Progenitor cell of endocrine pancreas (in vitro differentiated cells): ENCODE results near the gene ADARB1. TPM values are rescaled to one million over a fixed set of nuclear protein-coding genes. Genes with fewer than 3 reads are reported as not detected.
A peak's percentile ranks its signal among the peaks of the same experiment; 100 is the strongest.

Source experiments
- DNase-seq: peaks from one replicate; pipeline ENCODE4 v3.0.0; 2021; ENCODE audit warnings: low spot score; ENCODE audit not compliant: unreplicated experiment
- H3K27ac Mint-ChIP-seq: 2 replicates; pipeline ENCODE4 v1.8.0; 2021; ENCODE audit warnings: mild to moderate bottlenecking, moderate library complexity, mixed read lengths
- H3K27me3 Mint-ChIP-seq: 2 replicates; pipeline ENCODE4 v1.8.0; 2021; ENCODE audit warnings: mixed read lengths
- H3K36me3 Mint-ChIP-seq: 2 replicates; pipeline ENCODE4 v1.8.0; 2022; ENCODE audit warnings: mixed read lengths; ENCODE audit not compliant: insufficient read depth
- H3K4me1 Mint-ChIP-seq: 2 replicates; pipeline ENCODE4 v1.8.0; 2021; ENCODE audit warnings: low read depth, mixed read lengths
- H3K4me3 Mint-ChIP-seq: 2 replicates; pipeline ENCODE4 v1.8.0; 2021; ENCODE audit warnings: low read depth, mild to moderate bottlenecking, moderate library complexity, mixed read lengths
- H3K9me3 Mint-ChIP-seq: 2 replicates; pipeline ENCODE4 v1.8.0; 2021; ENCODE audit warnings: low read depth, mixed read lengths
- CTCF ChIP-seq: fragments of 200-600 bp; sonication (generic); IDR thresholded peaks from one replicate; pipeline ENCODE4 v1.5.0; 2021; ENCODE audit warnings: antibody characterized with exemption, mild to moderate bottlenecking; ENCODE audit not compliant: unreplicated experiment
- total RNA-seq: library from RNA; stranded (reverse); gene quantifications from 2 replicates; pipeline ENCODE4 v1.2.1, GENCODE V29; 2021

Gene ADARB1
- total RNA-seq, 1 donor from 2014 or later = 19.1 TPM

- H3K27me3 Mint-ChIP-seq = no peaks in the 10 kb centered on the region
- no peak for DNase-seq
- no peak overlapping the region for H3K4me3 Mint-ChIP-seq
- H3K36me3 Mint-ChIP-seq = peaks cover 4% of the 10 kb centered on the region
- H3K4me1 Mint-ChIP-seq = no peaks in the 10 kb centered on the region
- H3K27ac Mint-ChIP-seq = no peak overlapping the region
- TF ChIP-seq CTCF = no peak
- H3K9me3 Mint-ChIP-seq = no peaks in the 10 kb centered on the region
These were observed 101.1 kb downstream of the ADARB1 start for GRCh38 chr21:45175326-45176095.

- H3K9me3 Mint-ChIP-seq = no peaks in the 10 kb centered on the region
- DNase-seq = no peak
- H3K36me3 Mint-ChIP-seq = peaks cover 4% of the 10 kb centered on the region
- H3K4me3 Mint-ChIP-seq = no peak overlapping the region
- peak overlapping the region; percentile 23 for H3K27ac Mint-ChIP-seq
- TF ChIP-seq CTCF = no peak
- no peaks in the 10 kb centered on the region for H3K4me1 Mint-ChIP-seq
- H3K27me3 Mint-ChIP-seq = no peaks in the 10 kb centered on the region
These were observed 101.8 kb downstream of the ADARB1 start for GRCh38 chr21:45176141-45176540.

GRCh38 chr21:45177039-45177438 lies 102.7 kb downstream of the ADARB1 start:
- Mint-ChIP-seq H3K9me3 (no peaks in the 10 kb centered on the region), H3K27ac (no peak overlapping the region), H3K36me3 (peaks cover 4% of the 10 kb centered on the region), H3K4me1 (no peaks in the 10 kb centered on the region), H3K27me3 (no peaks in the 10 kb centered on the region), H3K4me3 (no peak overlapping the region)
- no peak for TF ChIP-seq CTCF
- DNase-seq = no peak

GRCh38 chr21:45178070-45178608 lies 103.8 kb downstream of the ADARB1 start:
- Mint-ChIP-seq H3K4me1 (no peaks in the 10 kb centered on the region), H3K4me3 (no peak overlapping the region), H3K36me3 (peaks cover 6% of the 10 kb centered on the region), H3K27ac (no peak overlapping the region), H3K27me3 (no peaks in the 10 kb centered on the region), H3K9me3 (no peaks in the 10 kb centered on the region)
- DNase-seq = no peak
- no peak for TF ChIP-seq CTCF

- no peaks in the 10 kb centered on the region for H3K4me1 Mint-ChIP-seq
- no peak overlapping the region for H3K4me3 Mint-ChIP-seq
These were observed 104.6 kb downstream of the ADARB1 start for GRCh38 chr21:45178971-45179370.

More at GRCh38 chr21:45178971-45179370, 104.6 kb downstream of the ADARB1 start:
- Mint-ChIP-seq H3K27me3 (no peaks in the 10 kb centered on the region), H3K27ac (no peak overlapping the region), H3K9me3 (no peaks in the 10 kb centered on the region), H3K36me3 (peaks cover 6% of the 10 kb centered on the region)
- no peak for DNase-seq
- no peak for TF ChIP-seq CTCF
